Uterus (tissue), 2 donors: Measurements from ENCODE around the gene ERBIN.

ENCODE experiments used
- CTCF ChIP-seq, 4 experiments: fragments of 200-600 bp in 2 of 4; fragments of 450-650 bp in 2 of 4; sonication (generic) in 2 of 4; IDR thresholded peaks; one replicate each; pipeline ENCODE4 v1.5.1; 2016 to 2019; ENCODE audit warnings: antibody characterized with exemption in 4 of 4, mild to moderate bottlenecking in 2 of 4, moderate library complexity in 1 of 4
- POLR2A ChIP-seq, 2 donors: fragments of 450-650 bp; IDR thresholded peaks; one replicate each; pipeline ENCODE4 v1.6.1; 2016; ENCODE audit warnings: antibody characterized with exemption in 2 of 2, mild to moderate bottlenecking in 1 of 2, moderate library complexity in 1 of 2

- TF ChIP-seq CTCF (IDR thresholded peaks at IDR 0.05) (no peak), POLR2A (IDR thresholded peaks at IDR 0.05) (no peak)
Measured at GRCh38 chr5:65925044-65925600, 1.3 kb upstream of the ERBIN start.
